ENCODE data around the gene TNC. TPM values are rescaled to one million over a fixed set of nuclear protein-coding genes. Genes with fewer than 3 reads are reported as not detected.

The TNC gene
- total and polyA plus RNA-seq, 2 of the 4 experiments (the other 2 are of a cell fraction), result 192 to 253 TPM

DNA sequence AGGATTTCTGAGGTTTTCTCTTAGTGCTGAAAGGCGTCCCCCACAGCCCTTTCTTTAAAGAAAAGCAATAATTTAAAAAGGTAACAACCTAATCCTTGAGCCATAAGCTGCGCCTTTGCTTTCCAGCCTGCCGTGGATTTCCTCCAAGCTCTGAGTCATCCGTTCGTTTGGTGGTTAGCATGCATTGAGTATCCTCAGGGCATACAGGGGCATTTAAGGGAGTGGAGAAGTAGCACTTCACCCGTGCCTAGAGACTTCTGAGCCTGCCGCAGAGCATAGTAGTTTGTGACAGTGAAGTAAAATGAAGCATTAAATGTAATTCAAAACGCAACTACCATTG lies 892 bp upstream of the TNC start:
- Histone ChIP-seq H2AFZ (replicated peaks; ENCODE audit: low read length, poor library complexity) (peak overlapping the region; percentile 91), H2AK9ac (replicated peaks; ENCODE audit: low read depth, low read length, poor library complexity) (peak overlapping the region; percentile 84), H3K79me1 (ENCODE audit: low read depth in 1 of 2, low read length in 2 of 2) (peaks cover 27 to 33% of the 10 kb centered on the region in 2 experiments), H3K18ac (ENCODE audit: low read depth, low read length) (peak overlapping the region; percentile 64), H3K4me2 (ENCODE audit: low read depth, low read length) (peak overlapping the region; percentile 83), H2AK5ac (ENCODE audit: low read depth, low read length) (peak overlapping the region; percentile 58), H2BK15ac (ENCODE audit: low read depth, low read length) (peak overlapping the region; percentile 53; the same call in 2 of the 3 replicates), H3K14ac (replicated peaks; ENCODE audit: low read depth, low read length) (peak overlapping the region; percentile 88), H3K36me3 (ENCODE audit: control insufficient read depth, insufficient read depth, low read length) (peaks cover 10% of the 10 kb centered on the region), H2BK120ac (ENCODE audit: low read depth, low read length) (peak overlapping the region; percentile 91), H3K4ac (ENCODE audit: low read depth, low read length) (peak overlapping the region; percentile 86), H2BK20ac (ENCODE audit: low read depth, low read length) (peak overlapping the region; percentile 95), H2BK5ac (ENCODE audit: low read depth, low read length, poor library complexity, severe bottlenecking) (peak overlapping the region; percentile 61), H3K27ac (ENCODE audit: insufficient read depth, low read length) (peak overlapping the region; percentile 89), H3K9me3 (ENCODE audit: control insufficient read depth, insufficient read depth, low read length) (no peaks in the 10 kb centered on the region), H3K27me3 (ENCODE audit: control insufficient read depth, insufficient read depth, low read length) (no peaks in the 10 kb centered on the region; the same call in 1 of the 2 replicates), H3K9ac (ENCODE audit: low read depth, low read length) (peak overlapping the region; percentile 95), H4K5ac (ENCODE audit: low read depth, low read length) (peak overlapping the region; percentile 54), H3K4me1 (ENCODE audit: control insufficient read depth, insufficient read depth, low read length) (peaks cover 14% of the 10 kb centered on the region), H3K23ac (ENCODE audit: low read depth, low read length) (peak overlapping the region; percentile 59), H4K8ac (ENCODE audit: low read depth in 2 of 2, low read length in 2 of 2) (peak overlapping the region; percentile 47 to 67; a peak in 3 of 4 replicates), H3K9me1 (ENCODE audit: insufficient read depth, low read length) (peaks cover 6% of the 10 kb centered on the region; the same call in 1 of the 2 replicates), H4K20me1 (ENCODE audit: insufficient read depth, low read length) (no peaks in the 10 kb centered on the region), H3K4me3 (ENCODE audit: insufficient read depth, low read depth, low read length) (peak overlapping the region; percentile 84), H3K56ac (ENCODE audit: extremely low read depth, insufficient read depth, low read length) (peak overlapping the region; percentile 81), H4K91ac (ENCODE audit: insufficient read depth, low read depth, low read length) (peak overlapping the region; percentile 80)
- peak; percentile 69 for ATAC-seq (ENCODE audit: low read depth)
- WGBS, 2 experiments (ENCODE audit: extremely low coverage in 2 of 2, insufficient read length in 1 of 2), result no CpG with 5 or more reads among the region's 8 CpGs
- CTCF ChIA-PET, result interaction anchor here (0.7 to 0.9 kb wide), 2 partner anchors 24 to 732 kb away, joined by 6 to 9 read pairs; no protein-coding TSS in a partner anchor
- POLR2A ChIA-PET (ENCODE audit: unreplicated experiment), result interaction anchor here (1.3 to 1.6 kb wide), 2 partner anchors 11 to 14 kb away, joined by 3 to 8 read pairs; no protein-coding TSS in a partner anchor
- no TSS peak for BruUV-seq (replicated peaks)
- in situ Hi-C loops (cut with MboI; ENCODE audit: low sequenced_read_pairs) (loop anchor here (10.0 kb wide), 1 partner anchor 406 kb away; no protein-coding TSS in a partner anchor), intact Hi-C loops (cut with micrococcal nuclease) (loop anchor here (1.0 to 5.0 kb wide), 5 partner anchors 14 to 405 kb away; no protein-coding TSS in a partner anchor), dilution Hi-C loops (cut with HindIII; ENCODE audit: low sequenced_read_pairs, unreplicated experiment) (no loop called here)
- peak; percentile 93 for DNase-seq
- peak; percentile 26; the same call in 1 of the 2 replicates for TF ChIP-seq RAD21 (IDR thresholded peaks at IDR 0.05; ENCODE audit: low read length)
- TF ChIP-seq RCOR1 (IDR thresholded peaks at IDR 0.05; ENCODE audit: insufficient replicate concordance, low read length), result no peak
- TF ChIP-seq CHD1 (IDR thresholded peaks at IDR 0.05; ENCODE audit: low read depth, low read length), result no peak
- TF ChIP-seq, protein P1, sequence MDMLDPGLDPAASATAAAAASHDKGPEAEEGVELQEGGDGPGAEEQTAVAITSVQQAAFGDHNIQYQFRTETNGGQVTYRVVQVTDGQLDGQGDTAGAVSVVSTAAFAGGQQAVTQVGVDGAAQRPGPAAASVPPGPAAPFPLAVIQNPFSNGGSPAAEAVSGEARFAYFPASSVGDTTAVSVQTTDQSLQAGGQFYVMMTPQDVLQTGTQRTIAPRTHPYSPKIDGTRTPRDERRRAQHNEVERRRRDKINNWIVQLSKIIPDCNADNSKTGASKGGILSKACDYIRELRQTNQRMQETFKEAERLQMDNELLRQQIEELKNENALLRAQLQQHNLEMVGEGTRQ (IDR thresholded peaks at IDR 0.05; ENCODE audit: low read depth, low read length), result no peak
- TF ChIP-seq BHLHE40 (IDR thresholded peaks at IDR 0.05; ENCODE audit: low read depth, low read length), result peak; percentile 88
- no peak for TF ChIP-seq MAFK (IDR thresholded peaks at IDR 0.05; ENCODE audit: low read depth, low read length)
- TF ChIP-seq NFE2L2 (IDR thresholded peaks at IDR 0.05; ENCODE audit: low read depth, low read length), result no peak
- TF ChIP-seq, protein P2, sequence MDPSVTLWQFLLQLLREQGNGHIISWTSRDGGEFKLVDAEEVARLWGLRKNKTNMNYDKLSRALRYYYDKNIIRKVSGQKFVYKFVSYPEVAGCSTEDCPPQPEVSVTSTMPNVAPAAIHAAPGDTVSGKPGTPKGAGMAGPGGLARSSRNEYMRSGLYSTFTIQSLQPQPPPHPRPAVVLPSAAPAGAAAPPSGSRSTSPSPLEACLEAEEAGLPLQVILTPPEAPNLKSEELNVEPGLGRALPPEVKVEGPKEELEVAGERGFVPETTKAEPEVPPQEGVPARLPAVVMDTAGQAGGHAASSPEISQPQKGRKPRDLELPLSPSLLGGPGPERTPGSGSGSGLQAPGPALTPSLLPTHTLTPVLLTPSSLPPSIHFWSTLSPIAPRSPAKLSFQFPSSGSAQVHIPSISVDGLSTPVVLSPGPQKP (IDR thresholded peaks at IDR 0.05; ENCODE audit: borderline replicate concordance, low read depth, low read length), result no peak
- TF ChIP-seq POLR2A (IDR thresholded peaks at IDR 0.05; ENCODE audit: low read depth, low read length), result no peak
- TF ChIP-seq CEBPB (IDR thresholded peaks at IDR 0.05; ENCODE audit: low read depth, low read length), result 0 out of 2 replicates have a peak, but pooled peaks have one; percentile 9
- no peak for TF ChIP-seq MAZ (IDR thresholded peaks at IDR 0.05; ENCODE audit: borderline replicate concordance, low read depth, low read length)
- no peak for TF ChIP-seq RFX5 (IDR thresholded peaks at IDR 0.05; ENCODE audit: low read depth, low read length)
- TF ChIP-seq, protein P3, sequence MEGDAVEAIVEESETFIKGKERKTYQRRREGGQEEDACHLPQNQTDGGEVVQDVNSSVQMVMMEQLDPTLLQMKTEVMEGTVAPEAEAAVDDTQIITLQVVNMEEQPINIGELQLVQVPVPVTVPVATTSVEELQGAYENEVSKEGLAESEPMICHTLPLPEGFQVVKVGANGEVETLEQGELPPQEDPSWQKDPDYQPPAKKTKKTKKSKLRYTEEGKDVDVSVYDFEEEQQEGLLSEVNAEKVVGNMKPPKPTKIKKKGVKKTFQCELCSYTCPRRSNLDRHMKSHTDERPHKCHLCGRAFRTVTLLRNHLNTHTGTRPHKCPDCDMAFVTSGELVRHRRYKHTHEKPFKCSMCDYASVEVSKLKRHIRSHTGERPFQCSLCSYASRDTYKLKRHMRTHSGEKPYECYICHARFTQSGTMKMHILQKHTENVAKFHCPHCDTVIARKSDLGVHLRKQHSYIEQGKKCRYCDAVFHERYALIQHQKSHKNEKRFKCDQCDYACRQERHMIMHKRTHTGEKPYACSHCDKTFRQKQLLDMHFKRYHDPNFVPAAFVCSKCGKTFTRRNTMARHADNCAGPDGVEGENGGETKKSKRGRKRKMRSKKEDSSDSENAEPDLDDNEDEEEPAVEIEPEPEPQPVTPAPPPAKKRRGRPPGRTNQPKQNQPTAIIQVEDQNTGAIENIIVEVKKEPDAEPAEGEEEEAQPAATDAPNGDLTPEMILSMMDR (conservative IDR thresholded peaks at IDR 0.05; ENCODE audit: low read depth, low read length), result no peak
- TF ChIP-seq SMC3 (IDR thresholded peaks at IDR 0.05; ENCODE audit: low read depth, low read length), result no peak
- TF ChIP-seq FOS (IDR thresholded peaks at IDR 0.05; ENCODE audit: low read depth, low read length), result peak; percentile 59; the same call in 1 of the 2 replicates

Measured in IMR-90 (cell line).